PC-3 (cell line): ENCODE results near the gene DUSP22. TPM values are rescaled to one million over a fixed set of nuclear protein-coding genes. Genes with fewer than 3 reads are reported as not detected.

Experiments used
- ATAC-seq: fragments of 200-7000 bp; cut with Tn5 transposase; 2 replicates; pipeline ENCODE4 v1.9.1; 2020; ENCODE audit warnings: mild to moderate bottlenecking, moderate library complexity
- BruUV-seq: library from RNA; stranded (reverse); fragments of 400-500 nt; replicated peaks from 2 replicates; lab custom pipeline; 2021; lab: Mats Ljungman, UMichigan
- CTCF ChIA-PET: fragments of 300-600 bp; sonication (Branson Sonifier 250); formaldehyde crosslinking; loops from one replicate; lab custom pipeline; 2022; ENCODE audit warnings: antibody characterized with exemption; lab: Charles Lee
- POLR2A ChIA-PET: fragments of 300-600 bp; sonication (Branson Sonifier 250); formaldehyde crosslinking; loops from one replicate; lab custom pipeline; 2022; ENCODE audit warnings: antibody characterized with exemption; ENCODE audit not compliant: unreplicated experiment; lab: Charles Lee
- DNase-seq: peaks from one replicate; pipeline ENCODE4 v3.0.0-alpha.2; 2015
- H2AFZ ChIP-seq: fragments of 300-600 bp; sonication (generic); 2 replicates; pipeline ENCODE4 v1.6.0; 2016; ENCODE audit warnings: antibody characterized with exemption, low read length
- H3F3A ChIP-seq: fragments of 300-600 bp; sonication (generic); one replicate; pipeline ENCODE4 v1.6.0; 2017; ENCODE audit warnings: antibody characterized with exemption, low read length, control low read depth, mild to moderate bottlenecking; ENCODE audit not compliant: unreplicated experiment
- H3K27ac ChIP-seq: fragments of 300-600 bp; sonication (generic); 2 replicates; pipeline ENCODE4 v1.5.1; 2016; ENCODE audit warnings: mild to moderate bottlenecking, low read length
- H3K27me3 ChIP-seq: fragments of 300-600 bp; sonication (generic); 2 replicates; pipeline ENCODE4 v1.6.1; 2016; ENCODE audit warnings: low read length, mixed read lengths
- H3K36me3 ChIP-seq: fragments of 300-600 bp; sonication (generic); 2 replicates; pipeline ENCODE4 v1.6.1; 2016; ENCODE audit warnings: low read depth, mixed run types, low read length, mixed read lengths
- H3K4me1 ChIP-seq: fragments of 300-600 bp; sonication (generic); 2 replicates; pipeline ENCODE4 v1.5.1; 2016; ENCODE audit warnings: low read length; ENCODE audit not compliant: insufficient read depth
- H3K4me2 ChIP-seq: fragments of 300-600 bp; sonication (generic); 2 replicates; pipeline ENCODE4 v1.6.0; 2016; ENCODE audit warnings: low read length
- H3K4me3 ChIP-seq: fragments of 300-600 bp; sonication (generic); 2 replicates; pipeline ENCODE4 v1.5.1; 2016; ENCODE audit warnings: mild to moderate bottlenecking, low read length, mixed read lengths
- H3K79me2 ChIP-seq: fragments of 300-600 bp; sonication (generic); 2 replicates; pipeline ENCODE4 v1.6.1; 2017; ENCODE audit warnings: low read length, mixed read lengths
- H3K9ac ChIP-seq: fragments of 300-600 bp; sonication (generic); 2 replicates; pipeline ENCODE4 v1.6.0; 2016; ENCODE audit warnings: mild to moderate bottlenecking, low read length
- H3K9me2 ChIP-seq: fragments of 300-600 bp; sonication (generic); replicated peaks from 2 replicates; pipeline ENCODE4 v1.6.1; 2016; ENCODE audit warnings: mixed run types, low read length, mixed read lengths
- H3K9me3 ChIP-seq: fragments of 300-600 bp; sonication (generic); 2 replicates; pipeline ENCODE4 v1.6.1; 2016; ENCODE audit warnings: low read length, mixed read lengths
- H4K20me1 ChIP-seq: fragments of 300-600 bp; sonication (generic); 2 replicates; pipeline ENCODE4 v1.6.1; 2016; ENCODE audit warnings: low read length, mixed read lengths
- CTCF ChIP-seq: fragments of 300-600 bp; sonication (generic); conservative IDR thresholded peaks from 2 replicates; pipeline ENCODE4 v1.5.1; 2017; ENCODE audit warnings: antibody characterized with exemption, low read depth, mild to moderate bottlenecking, low read length
- EZH2 ChIP-seq: fragments of 300-600 bp; sonication (generic); IDR thresholded peaks from one replicate; pipeline ENCODE4 v1.6.1; 2017; ENCODE audit warnings: antibody characterized with exemption, mild to moderate bottlenecking, low read length; ENCODE audit not compliant: unreplicated experiment
- EZH2phosphoT487 ChIP-seq: fragments of 300-600 bp; sonication (generic); IDR thresholded peaks from 2 replicates; pipeline ENCODE4 v1.6.1; 2018; ENCODE audit warnings: mild to moderate bottlenecking, antibody characterized with exemption, low read length, borderline replicate concordance
- intact Hi-C: fragments of 100-400 bp; cut with micrococcal nuclease; formaldehyde crosslinking; loops from 2 replicates; pipeline ENCODE4 v1.9.0; 2023
- total RNA-seq: library from RNA; depleted of rRNA; stranded (reverse); fragments of >200 nt; gene quantifications from 2 replicates; pipeline ENCODE4 v1.2.3, GENCODE V29; 2014

Gene DUSP22
- total RNA-seq, 1 experiment from 2014 or later: 37.8 TPM

- CTCF ChIA-PET: no interaction called here
- POLR2A ChIA-PET: no interaction called here
- Histone ChIP-seq H3K27me3 (no peaks in the 10 kb centered on the region), H3K27ac (no peak overlapping the region), H3K4me2 (no peak overlapping the region), H3K9me2 (no peaks in the 10 kb centered on the region), H3F3A (no peaks in the 10 kb centered on the region), H2AFZ (no peak overlapping the region), H3K9me3 (no peaks in the 10 kb centered on the region), H3K9ac (no peak overlapping the region), H3K4me1 (no peaks in the 10 kb centered on the region), H3K79me2 (no peaks in the 10 kb centered on the region), H3K4me3 (no peak overlapping the region), H3K36me3 (no peaks in the 10 kb centered on the region), H4K20me1 (no peaks in the 10 kb centered on the region)
- intact Hi-C loops: no loop called here
- no peak for DNase-seq
- no peak for TF ChIP-seq EZH2
- TF ChIP-seq EZH2phosphoT487: no peak
- no peak for TF ChIP-seq CTCF
- no peak for ATAC-seq
- BruUV-seq: no TSS peak
Measured at GRCh38 chr6:314377-314776, 22.1 kb downstream of the DUSP22 start.

GRCh38 chr6:315226-315625, 22.9 kb downstream of the DUSP22 start:
- H3K9ac ChIP-seq: no peak overlapping the region
- no peak overlapping the region for H2AFZ ChIP-seq
- DNase-seq (no peak), ATAC-seq (no peak)
- no peak overlapping the region for H3K4me3 ChIP-seq
- intact Hi-C loops: no loop called here
- no peaks in the 10 kb centered on the region for H4K20me1 ChIP-seq
- no peaks in the 10 kb centered on the region for H3K36me3 ChIP-seq
- H3K79me2 ChIP-seq: no peaks in the 10 kb centered on the region
- H3F3A ChIP-seq: no peaks in the 10 kb centered on the region
- H3K4me2 ChIP-seq: no peak overlapping the region
- no TSS peak for BruUV-seq
- CTCF ChIA-PET: no interaction called here
- no peaks in the 10 kb centered on the region for H3K4me1 ChIP-seq
- TF ChIP-seq EZH2 (no peak), CTCF (no peak), EZH2phosphoT487 (no peak)
- H3K9me2 ChIP-seq: no peaks in the 10 kb centered on the region
- POLR2A ChIA-PET: no interaction called here
- no peak overlapping the region for H3K27ac ChIP-seq
- H3K27me3 ChIP-seq: no peaks in the 10 kb centered on the region
- H3K9me3 ChIP-seq: no peaks in the 10 kb centered on the region

- Histone ChIP-seq H3K27ac (no peak overlapping the region), H3F3A (no peaks in the 10 kb centered on the region), H3K4me3 (no peak overlapping the region), H2AFZ (no peak overlapping the region), H3K4me2 (no peak overlapping the region), H3K79me2 (no peaks in the 10 kb centered on the region), H4K20me1 (no peaks in the 10 kb centered on the region), H3K27me3 (no peaks in the 10 kb centered on the region), H3K36me3 (no peaks in the 10 kb centered on the region), H3K4me1 (peaks cover under 1% of the 10 kb centered on the region; the same call in 1 of the 2 replicates), H3K9me3 (no peaks in the 10 kb centered on the region), H3K9ac (no peak overlapping the region), H3K9me2 (no peaks in the 10 kb centered on the region)
- POLR2A ChIA-PET: no interaction called here
- DNase-seq (no peak), ATAC-seq (no peak)
- no TSS peak for BruUV-seq
- intact Hi-C loops: no loop called here
- TF ChIP-seq EZH2 (no peak), EZH2phosphoT487 (no peak), CTCF (no peak)
- CTCF ChIA-PET: no interaction called here
Measured at GRCh38 chr6:315921-316752, 23.9 kb downstream of the DUSP22 start.
